Brain pericyte (primary cell): ENCODE results near the gene COL12A1.

ENCODE experiments used
- DNase-seq: peaks from one replicate; pipeline ENCODE4 v3.0.0-alpha.2; 2012; ENCODE audit warnings: low read depth, low spot score

The COL12A1 gene

DNA sequence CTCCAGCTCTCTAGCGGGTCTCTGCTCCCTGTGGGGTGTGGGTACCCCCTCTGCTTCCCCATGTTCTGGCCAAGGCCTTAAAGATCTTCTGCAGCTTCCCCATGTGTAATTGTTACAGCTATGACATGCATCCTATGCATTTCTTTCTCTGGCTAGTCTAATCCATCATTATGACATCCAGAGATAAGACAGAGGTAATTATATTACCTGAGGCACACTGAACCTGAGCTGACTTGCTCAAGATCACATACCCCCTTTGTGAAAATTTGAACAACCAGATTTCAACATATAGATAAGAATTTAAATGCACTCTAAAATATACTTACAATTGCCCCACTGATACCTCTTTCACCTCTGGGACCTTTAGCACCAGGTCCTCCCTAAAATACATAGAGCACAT is 102.4 kb downstream of the COL12A1 start:
- DNase-seq: no peak

DNA sequence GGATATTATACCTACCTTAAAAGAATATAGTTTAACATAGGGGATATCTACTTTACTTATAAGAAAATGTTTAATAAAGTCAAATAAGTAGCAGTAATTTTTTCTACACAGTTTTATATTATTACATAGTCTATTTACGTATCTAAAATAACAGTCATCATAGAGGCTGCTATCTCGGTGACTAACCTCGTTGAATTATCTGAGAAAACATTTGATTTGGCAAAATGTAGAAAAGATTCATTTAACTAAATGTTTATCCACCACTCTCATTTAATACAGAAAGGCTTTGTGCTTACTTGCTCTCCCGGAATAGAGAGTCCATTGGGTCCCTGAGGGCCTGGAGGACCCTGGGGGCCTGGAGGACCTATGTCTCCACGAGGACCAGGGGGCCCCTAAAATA is 103.6 kb downstream of the COL12A1 start:
- DNase-seq: no peak

DNA sequence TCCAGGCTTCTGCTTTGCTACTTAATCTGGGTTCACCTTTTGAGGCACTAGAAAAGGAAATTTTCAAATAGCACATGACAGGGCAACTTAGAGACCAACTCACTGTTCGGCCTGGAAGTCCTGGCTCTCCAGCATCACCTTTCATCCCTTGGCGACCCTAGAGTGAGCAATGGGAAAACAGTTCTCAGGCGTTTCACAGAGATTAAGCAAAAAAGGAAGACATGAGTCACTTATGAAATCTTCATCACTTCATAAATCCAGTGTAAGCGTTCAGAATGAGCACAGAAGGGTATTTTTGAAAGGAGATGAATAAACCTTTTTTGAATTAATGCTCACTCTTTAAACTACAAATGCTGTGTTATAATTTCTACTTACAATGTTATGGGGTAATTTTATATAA is 104.0 kb downstream of the COL12A1 start:
- DNase-seq: peak; percentile 61

DNA sequence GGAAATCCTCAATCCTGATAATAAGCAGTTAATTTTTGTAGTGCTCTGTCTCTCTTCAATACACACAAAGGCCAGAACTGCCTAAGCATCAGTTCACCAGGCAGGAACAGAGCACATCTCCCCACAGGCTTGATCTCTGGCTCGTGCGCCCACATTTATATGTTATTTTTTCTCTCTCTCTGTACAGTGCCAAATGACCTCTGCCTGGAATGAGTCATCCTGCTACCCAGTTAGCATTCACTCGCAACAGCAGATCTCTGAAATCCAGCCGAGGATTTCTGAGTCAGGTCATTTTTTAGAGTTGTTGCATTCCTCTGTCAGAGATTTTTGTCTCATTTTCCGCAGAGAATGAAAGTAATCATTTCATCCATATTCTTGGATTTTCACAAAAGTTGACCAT is 107.1 kb downstream of the COL12A1 start:
- DNase-seq: peak; percentile 88

DNA sequence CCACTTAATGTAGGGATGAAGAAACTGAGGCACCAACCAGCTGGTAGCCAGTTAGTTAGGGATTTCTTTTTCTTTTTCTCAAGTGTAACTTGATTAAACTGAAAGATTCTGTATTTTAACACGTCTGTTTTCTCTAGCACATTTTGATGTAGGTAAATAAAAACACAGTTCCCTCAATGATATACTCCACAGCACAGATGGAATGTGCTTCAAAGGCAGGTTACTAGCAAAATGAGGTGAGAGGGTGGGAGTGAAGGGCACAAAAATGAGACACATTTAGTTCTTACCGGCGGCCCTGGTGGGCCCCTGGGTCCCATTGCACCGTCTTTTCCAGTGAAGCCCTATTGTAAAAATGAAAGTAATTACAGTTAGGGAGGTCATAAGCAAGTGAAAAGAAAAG is 108.9 kb downstream of the COL12A1 start:
- no peak for DNase-seq

DNA sequence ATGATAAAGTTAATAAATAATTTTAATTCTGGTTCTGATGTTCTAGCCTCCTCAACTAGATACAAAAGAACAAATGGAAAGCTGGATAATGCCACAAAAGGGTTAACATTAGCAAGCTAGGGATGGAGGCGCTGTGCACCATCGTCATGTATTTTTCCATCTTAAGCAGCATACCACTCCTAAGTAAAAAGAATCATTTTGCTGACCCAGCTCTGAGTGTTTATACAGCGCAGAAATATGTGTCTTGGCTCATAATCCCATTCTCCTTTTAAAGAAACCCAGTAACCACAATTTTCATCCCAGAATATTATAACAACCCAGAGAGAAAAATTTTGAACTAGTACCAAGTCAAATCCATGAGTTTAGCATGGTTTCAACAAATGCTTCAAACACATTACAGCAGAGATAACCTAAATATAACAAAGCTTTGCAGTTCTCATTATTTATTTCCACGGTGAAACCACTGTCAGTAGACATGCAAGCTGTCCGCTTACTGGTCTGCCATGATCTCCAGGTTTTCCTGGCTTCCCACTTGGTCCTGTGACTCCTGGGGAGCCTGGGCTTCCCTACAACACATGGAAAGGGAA is 111.1 kb downstream of the COL12A1 start:
- peak; percentile 77 for DNase-seq

DNA sequence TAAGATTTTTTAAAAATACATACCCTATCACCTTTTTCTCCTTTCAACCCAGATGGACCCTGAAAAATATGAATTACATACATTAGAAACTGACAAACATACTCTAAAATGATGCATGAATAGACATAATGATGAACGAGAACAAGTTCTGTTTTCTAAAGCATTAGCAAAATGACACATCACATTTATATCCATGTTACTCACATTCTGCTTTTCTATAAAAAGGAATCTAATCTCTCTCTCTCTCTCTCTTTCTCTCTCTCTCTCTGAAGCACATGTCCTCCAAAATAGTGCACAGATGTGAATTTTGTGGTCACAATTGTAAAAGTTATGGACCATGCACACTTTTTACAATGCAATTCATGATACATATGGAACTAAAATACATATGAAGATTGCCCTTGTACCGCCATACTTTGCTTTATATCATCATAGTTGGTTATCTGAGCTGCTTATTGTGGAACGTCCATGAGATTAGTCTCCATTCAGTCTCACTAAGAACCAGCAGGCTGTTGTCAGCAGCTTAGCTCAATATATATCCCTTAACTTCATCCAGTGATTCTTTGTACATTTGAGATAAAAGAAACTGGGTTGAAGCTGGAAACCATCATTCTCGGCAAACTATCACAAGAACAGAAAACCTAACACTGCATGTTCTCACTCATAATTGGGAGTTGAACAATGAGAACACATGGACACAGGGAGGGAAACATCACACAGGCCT is 114.2 kb downstream of the COL12A1 start:
- no peak for DNase-seq

DNA sequence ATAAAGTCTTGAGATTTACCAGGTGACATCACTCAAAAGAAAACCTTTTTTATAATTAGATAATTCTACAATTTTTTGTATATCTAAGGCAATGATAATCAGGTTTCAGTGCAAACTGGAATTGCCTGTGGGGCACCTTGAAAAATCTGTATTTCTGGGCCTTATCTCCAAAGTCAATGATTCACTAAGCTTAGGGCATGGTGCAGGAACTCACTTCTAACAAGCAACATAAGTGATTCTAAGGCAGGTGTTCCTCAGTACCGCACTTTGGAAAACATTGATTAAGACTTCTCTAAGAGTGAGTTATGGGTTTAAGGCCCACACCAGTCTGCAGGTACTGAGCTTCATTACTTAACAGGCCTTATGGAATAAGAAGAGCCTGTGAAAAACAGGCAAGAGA is 115.3 kb downstream of the COL12A1 start:
- no peak for DNase-seq

DNA sequence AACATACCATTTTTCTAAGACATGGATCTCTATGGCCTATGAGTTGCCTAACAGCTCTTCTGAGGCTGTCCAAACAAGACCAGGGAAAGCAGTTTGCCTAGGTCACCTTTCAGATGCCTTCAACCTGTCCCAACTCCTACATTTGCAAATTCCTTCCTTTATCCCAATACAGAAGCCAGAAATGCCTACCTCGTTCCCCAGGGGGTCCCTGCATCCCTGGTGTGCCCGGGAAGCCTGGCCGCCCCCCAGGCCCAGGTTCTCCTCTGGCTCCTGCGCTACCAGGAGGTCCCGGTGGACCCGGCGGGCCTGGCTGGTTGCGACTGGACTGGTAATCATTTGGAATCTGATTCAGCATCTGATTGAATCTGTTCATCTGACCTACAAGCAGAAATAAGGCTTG is 115.9 kb downstream of the COL12A1 start:
- no peak for DNase-seq

DNA sequence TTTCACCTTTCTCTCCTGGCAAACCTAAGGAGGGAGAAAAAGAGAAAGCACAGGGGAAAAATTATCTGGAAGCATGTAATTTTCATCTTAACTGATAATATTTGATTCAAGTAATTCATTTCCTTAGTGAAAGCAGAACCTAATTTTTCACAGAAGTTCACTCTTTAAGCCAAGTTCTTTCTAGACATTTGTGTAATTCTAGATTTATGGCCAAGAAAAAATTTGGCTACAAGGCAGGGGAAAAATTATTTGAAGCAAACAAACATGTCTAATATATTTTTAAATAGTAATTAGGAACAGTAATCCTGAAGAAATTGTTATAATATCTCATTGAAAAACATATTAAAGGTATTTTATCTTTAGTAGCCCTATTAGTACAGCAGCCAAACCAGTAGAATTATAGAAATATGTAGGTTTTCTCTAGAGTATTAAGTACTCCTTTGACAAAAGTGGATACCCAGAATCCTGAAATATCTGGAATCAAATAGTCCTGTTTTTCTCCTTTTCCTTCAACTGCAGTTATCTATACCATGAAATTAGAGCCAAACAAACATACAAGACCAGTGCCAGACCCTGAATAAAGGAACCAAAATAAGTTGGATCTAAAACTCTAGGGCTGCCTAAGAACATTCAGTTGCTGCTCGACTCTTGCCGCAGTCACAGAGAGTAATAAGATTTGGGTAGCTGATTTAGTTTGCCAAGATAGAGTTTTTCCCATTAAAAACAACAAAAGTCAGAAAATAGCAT is 116.5 kb downstream of the COL12A1 start:
- DNase-seq: no peak

DNA sequence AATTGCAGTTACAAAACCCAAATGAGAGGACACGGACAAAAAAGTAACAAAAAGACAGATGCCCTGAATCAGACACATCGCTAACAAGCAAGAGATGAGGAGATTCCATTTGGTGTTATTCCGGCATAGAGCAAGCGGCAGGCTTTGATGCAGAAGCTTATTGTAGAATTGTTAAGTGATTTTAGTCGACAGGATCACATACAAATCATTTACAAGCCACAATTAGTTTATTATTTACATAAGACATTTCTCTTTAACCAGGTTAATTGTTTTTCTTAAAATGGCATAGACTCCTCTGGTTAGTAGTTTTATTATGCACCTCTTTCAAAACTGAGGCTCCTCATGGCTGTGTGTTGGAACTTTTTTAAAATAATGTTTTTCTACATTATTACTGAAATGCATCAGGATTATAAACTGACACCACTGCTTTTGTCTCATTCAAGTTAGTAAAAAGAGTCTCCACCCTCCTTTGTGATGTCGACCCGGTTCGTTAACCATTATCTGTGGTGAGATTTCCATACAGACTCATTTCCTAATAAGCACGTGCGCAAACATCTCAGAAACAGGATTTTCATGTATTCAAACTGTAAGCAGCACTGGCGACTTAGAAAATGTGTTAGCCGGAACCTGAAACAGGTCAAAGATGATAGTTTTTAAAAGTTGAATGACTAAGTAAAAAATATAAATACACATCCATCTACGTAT is 119.8 kb downstream of the COL12A1 start:
- DNase-seq: no peak

DNA sequence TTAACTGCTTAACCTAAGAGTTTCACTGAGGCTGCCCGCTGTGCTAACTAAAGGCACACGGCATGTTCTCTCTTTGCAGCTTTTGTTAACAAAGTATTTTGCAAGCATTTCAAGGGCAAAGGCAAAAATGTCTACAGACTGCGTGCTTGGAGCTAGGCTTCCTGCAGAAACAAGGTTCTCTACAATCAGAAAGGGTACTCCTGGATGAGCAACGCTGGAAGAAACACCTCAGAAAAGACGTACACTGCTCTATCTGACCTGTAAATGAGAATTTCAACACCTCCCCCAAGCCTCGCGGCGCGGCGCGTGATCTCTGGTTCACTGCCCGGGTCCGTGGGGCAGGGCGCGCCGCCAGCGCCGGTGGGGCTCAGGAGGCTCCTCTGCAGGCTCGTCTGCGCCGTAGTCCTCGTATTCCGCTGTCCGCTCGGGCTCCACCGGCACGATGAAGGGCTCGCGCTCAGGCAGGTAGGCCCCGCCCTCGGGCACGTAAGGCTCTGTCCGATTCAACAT is 120.9 kb downstream of the COL12A1 start:
- DNase-seq: no peak

DNA sequence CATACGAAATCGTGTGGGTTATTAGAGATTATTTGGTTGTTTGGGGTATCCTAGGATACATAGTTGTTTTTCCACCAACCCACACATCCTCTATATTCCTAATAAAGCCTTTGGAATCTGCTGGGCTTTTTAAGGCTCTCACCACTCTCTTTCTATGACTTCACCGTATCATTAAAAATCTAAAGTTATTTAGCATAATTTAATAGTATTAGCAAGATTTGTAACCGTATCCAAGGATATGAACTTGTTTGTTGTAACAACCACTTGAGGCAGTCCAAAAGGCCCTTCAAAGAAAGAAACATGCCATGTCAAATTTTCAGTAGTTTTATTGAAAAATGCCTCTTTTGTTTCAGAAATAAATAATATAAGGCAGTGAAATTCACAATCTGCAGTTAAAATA is 121.8 kb downstream of the COL12A1 start:
- no peak for DNase-seq

DNA sequence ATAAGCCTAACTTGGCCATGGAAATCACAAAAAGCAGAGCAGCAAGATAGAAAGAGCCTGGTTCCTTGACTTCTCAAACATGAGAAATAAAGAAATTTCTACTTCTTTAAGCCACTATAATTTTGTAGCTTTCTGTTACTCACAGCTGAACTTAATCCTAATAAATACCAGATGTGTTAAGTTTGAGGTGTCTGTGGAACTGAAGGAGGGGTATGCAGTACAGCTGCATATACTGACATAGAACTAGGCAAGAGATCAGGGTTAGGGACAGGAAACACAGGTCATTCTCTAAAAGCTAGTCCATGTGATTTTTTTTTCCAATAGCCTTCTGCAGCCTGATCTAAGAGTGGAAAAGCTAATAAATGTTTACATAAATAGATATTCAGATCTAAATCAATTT is 123.9 kb downstream of the COL12A1 start:
- no peak for DNase-seq

DNA sequence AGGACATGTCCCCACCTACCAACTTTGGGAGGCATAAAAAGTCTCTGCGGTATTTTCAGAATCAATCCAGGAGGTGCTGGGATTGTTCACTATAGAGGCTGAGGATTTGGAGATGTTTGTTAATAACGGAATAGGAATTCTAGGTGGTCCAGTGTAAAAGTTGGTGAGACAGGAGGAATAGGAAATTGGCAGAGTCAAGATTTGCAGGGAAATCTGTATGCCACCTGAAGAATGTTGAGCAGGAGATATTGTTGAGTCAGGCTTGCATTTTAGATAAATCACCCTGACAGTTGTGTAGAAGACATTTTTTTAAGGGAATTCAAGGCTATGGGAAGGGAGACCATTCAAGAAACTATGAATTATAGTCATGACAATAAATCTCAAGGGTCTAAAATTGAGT is 124.8 kb downstream of the COL12A1 start:
- DNase-seq: no peak

DNA sequence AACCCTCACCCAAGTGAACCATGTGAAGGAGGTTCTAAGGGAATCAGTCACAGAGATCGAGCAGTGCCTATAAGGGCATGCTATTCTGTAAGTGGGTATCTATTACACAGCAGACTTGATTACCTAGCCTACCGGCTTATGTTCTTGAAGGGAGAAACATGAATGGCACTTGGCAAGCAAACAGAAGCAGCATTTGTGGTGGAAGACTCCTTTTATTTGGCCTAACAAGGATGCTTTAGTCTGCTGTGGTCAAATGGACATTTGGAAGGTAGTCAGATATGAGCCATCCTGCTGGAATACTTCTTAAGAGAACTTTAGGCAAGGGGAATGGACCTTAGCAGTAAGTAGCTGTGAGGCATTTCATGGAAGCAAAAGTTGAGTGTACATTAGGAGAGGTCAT is 126.3 kb downstream of the COL12A1 start:
- DNase-seq: no peak

DNA sequence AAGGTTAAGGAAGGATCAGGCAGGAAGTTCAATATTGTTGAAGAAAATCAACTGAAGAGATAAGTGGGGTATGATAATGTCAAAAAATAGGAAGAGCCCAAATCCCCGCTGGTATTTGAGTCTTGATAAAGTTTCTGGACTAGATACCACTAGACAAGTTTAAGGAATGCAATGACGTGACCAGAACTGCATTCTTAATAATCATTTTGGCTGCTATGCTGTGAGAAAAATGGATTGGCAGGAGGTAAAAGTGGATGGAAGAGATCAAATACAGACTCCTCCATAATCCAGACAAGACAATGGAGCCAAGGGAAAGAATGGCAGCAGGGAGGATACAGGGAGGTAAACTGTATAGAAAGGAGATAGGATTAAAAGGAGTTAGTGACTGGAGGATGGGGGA is 128.2 kb downstream of the COL12A1 start:
- DNase-seq: no peak

DNA sequence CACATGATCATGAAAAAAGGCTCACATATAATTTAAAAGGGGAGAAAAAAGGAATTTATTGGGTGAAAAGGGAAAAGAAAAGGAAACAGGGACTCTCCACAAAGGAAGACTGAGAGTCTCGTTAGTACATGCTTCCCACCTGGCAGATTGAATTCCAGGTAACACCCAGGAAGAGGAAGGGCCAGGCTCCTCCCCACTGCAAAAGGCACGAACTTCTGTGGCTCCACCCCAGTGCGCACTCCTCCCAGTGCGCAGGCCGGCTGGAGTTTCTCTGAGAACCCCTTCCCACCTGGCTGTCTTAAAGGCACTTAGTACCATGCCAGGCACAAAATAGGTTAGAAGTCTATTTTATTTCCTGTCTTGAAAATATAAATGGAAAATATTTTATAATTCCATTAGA is 129.8 kb downstream of the COL12A1 start:
- no peak for DNase-seq

DNA sequence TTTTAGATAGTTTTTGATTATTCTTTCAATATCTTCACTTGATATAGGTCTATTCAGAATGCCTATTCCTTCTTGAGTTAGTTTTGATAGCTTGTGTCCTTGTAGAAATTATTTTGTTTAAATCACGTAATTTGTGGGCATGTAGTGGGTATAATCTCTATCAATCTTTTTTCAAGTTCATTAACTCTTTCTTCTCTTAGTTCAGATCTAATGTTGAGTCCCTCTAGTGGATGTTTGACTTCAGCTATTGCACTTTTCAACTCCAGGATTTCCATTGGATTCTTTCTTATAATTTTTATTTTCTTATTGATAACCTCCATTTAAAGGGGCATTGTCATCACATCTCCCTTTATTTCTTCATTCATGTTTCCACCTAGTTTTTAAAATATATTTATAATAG is 135.6 kb downstream of the COL12A1 start:
- no peak for DNase-seq

DNA sequence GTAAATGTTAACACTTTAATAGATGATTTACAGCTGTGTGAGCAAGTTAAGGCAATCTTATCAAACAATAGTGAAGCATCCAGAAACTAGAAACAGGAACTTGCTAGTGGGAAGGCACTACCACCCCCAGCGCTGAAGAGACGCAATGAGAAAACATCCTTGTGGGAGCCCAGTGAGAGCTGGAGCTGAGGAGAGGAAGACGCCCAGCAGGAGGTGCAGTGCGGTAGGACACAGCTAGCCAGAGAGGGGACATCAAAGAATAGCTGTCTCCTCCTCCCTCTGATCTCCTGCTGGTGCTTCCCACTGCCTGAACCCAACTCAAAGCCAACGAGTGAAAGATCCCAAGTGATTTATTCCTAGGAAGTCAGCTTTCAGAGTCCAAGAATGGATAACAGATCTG is 140.3 kb downstream of the COL12A1 start:
- peak; percentile 73 for DNase-seq

DNA sequence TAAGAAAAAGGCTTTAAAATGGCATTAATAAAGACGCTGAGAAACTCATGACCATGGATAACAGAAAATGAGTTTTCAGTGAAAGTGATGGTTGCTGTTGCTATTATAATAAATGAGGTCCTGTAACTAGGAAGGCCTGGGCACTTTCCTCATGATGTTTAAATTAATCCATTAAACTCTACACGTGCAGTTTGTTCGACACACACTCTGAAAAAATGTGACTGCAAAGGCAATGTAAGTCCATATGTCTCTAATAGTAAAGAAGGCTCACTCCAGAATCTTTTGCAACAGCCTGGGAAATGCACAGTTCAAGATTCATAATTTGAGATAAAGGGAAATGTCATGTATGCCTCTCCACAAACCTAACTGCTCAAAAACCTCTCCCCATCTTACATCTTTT is 153.4 kb downstream of the COL12A1 start:
- DNase-seq: no peak

DNA sequence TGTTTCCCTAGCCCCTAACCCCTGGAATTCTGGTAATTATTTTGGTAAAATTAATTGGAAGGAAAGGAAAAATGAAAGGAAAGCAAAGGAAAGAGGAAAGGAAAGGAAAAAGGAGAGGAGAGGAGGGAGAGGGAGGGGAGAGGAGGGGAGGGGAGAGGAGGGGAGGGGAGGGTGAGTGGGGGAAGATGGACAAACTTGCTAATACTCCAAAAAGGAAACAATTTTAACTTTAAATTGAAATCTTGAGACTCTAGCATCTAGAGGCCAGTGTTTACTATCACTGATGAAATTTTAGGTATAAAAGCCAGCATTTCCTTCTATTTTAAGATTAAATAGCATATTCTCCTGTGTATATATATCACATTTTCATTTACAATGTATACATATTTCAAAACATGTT is 156.5 kb downstream of the COL12A1 start:
- no peak for DNase-seq
